Fibroblast of villous mesenchyme (primary cell): ENCODE results near the gene RIIAD1. TPM values are rescaled to one million over a fixed set of nuclear protein-coding genes. Genes with fewer than 3 reads are reported as not detected.

Source experiments
- DNase-seq: peaks from one replicate; pipeline ENCODE4 v3.0.0-alpha.2; 2010; ENCODE audit warnings: low read depth
- H3K4me3 ChIP-seq: 2 replicates; pipeline ENCODE4 v1.5.1; 2011; ENCODE audit warnings: low read depth, mild to moderate bottlenecking, low read length
- CTCF ChIP-seq: IDR thresholded peaks from 2 replicates; pipeline ENCODE4 v1.5.1; 2012; ENCODE audit warnings: low read depth, mild to moderate bottlenecking, low read length; ENCODE audit not compliant: insufficient read depth
- total RNA-seq: library from RNA; depleted of rRNA; stranded (reverse); fragments of >200 nt; gene quantifications from 2 replicates; pipeline ENCODE4 v1.2.3, GENCODE V29; 2012

RIIAD1 gene
- total RNA-seq, 1 donor: not detected

- DNase-seq: no peak
- no peak for TF ChIP-seq CTCF
- H3K4me3 ChIP-seq: no peak overlapping the region
Observed at GRCh38 chr1:151686561-151686960, 34.8 kb upstream of the RIIAD1 start.

DNA sequence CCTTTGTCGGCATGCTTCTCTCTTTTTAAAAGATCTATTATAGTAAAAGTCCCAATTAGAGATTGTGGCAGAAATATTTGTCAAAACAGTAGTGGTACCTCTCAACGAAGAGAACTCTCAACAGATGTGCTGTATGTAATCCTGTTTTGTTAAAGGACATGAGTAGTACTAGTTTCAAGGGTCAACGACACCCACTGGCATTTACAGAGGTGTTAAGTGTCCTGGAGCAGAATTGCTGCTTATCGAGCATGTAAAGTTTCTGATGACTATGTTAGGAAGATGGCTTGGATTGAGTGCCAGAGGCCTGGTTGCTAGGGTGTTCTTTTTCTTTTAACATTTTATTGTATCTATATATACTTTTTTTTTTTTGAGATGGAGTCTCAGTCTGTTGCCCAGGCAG is 31.8 kb upstream of the RIIAD1 start:
- no peak overlapping the region for H3K4me3 ChIP-seq
- TF ChIP-seq CTCF: no peak
- no peak for DNase-seq

- no peak for TF ChIP-seq CTCF
- no peak overlapping the region for H3K4me3 ChIP-seq
- DNase-seq: no peak
Observed at GRCh38 chr1:151692226-151692625, 29.1 kb upstream of the RIIAD1 start.

GRCh38 chr1:151693057-151693651 is 28.2 kb upstream of the RIIAD1 start:
- no peak overlapping the region for H3K4me3 ChIP-seq
- peak; percentile 76 for TF ChIP-seq CTCF
- peak; percentile 42 for DNase-seq

GRCh38 chr1:151701515-151701914 is 19.8 kb upstream of the RIIAD1 start:
- no peak for TF ChIP-seq CTCF
- no peak overlapping the region for H3K4me3 ChIP-seq
- no peak for DNase-seq

GRCh38 chr1:151702936-151703335 is 18.4 kb upstream of the RIIAD1 start:
- TF ChIP-seq CTCF: no peak
- H3K4me3 ChIP-seq: no peak overlapping the region
- DNase-seq: no peak

GRCh38 chr1:151703813-151704212 is 17.5 kb upstream of the RIIAD1 start:
- no peak for DNase-seq
- H3K4me3 ChIP-seq: no peak overlapping the region
- TF ChIP-seq CTCF: no peak
